Stimulated activated memory B cell treated with anti-CD40 and anti-IgM and Interleukin-4, amounts not matched to agents 10 μg/mL and 1 μg/mL and 100 μg/mL, for 72 hours (primary cell): ENCODE results near the gene CDC20.

ENCODE experiments used
- ATAC-seq: fragments of 150-1000 bp; cut with Tn5 transposase; 2 replicates; pipeline ENCODE4 v1.10.0; 2021
- H3K27ac Mint-ChIP-seq: one replicate; pipeline ENCODE4 v1.8.0; 2022; ENCODE audit warnings: mild to moderate bottlenecking, mixed read lengths
- H3K27me3 Mint-ChIP-seq: one replicate; pipeline ENCODE4 v1.8.0; 2022; ENCODE audit warnings: mixed read lengths
- H3K36me3 Mint-ChIP-seq: one replicate; pipeline ENCODE4 v1.8.0; 2022; ENCODE audit warnings: mixed read lengths
- H3K4me1 Mint-ChIP-seq: one replicate; pipeline ENCODE4 v1.8.0; 2022; ENCODE audit warnings: mixed read lengths
- H3K4me3 Mint-ChIP-seq: one replicate; pipeline ENCODE4 v1.8.0; 2022; ENCODE audit warnings: mild to moderate bottlenecking, moderate library complexity, mixed read lengths
- H3K9me3 Mint-ChIP-seq: one replicate; pipeline ENCODE4 v1.8.0; 2022; ENCODE audit warnings: mixed read lengths

CDC20 gene

GRCh38 chr1:43404353-43404752 lies 45.6 kb downstream of the CDC20 start:
- Mint-ChIP-seq H3K36me3 (peaks cover 63% of the 10 kb centered on the region), H3K4me1 (peaks cover 17% of the 10 kb centered on the region)

GRCh38 chr1:43405219-43405875 lies 46.6 kb downstream of the CDC20 start:
- peaks cover 66% of the 10 kb centered on the region for H3K36me3 Mint-ChIP-seq
- no peaks in the 10 kb centered on the region for H3K9me3 Mint-ChIP-seq
- H3K4me3 Mint-ChIP-seq, result no peak overlapping the region
- H3K4me1 Mint-ChIP-seq, result peaks cover 14% of the 10 kb centered on the region
- ATAC-seq, result no peak
- H3K27ac Mint-ChIP-seq, result no peak overlapping the region
- H3K27me3 Mint-ChIP-seq, result no peaks in the 10 kb centered on the region

More at GRCh38 chr1:43404353-43404752, 45.6 kb downstream of the CDC20 start:
- Mint-ChIP-seq H3K4me3 (no peak overlapping the region), H3K27ac (no peak overlapping the region), H3K27me3 (no peaks in the 10 kb centered on the region), H3K9me3 (no peaks in the 10 kb centered on the region)
- no peak for ATAC-seq

GRCh38 chr1:43405876-43406234 lies 47.1 kb downstream of the CDC20 start:
- H3K36me3 Mint-ChIP-seq, result peaks cover 64% of the 10 kb centered on the region
- no peak overlapping the region for H3K4me3 Mint-ChIP-seq
- no peaks in the 10 kb centered on the region for H3K27me3 Mint-ChIP-seq
- H3K4me1 Mint-ChIP-seq, result peaks cover 13% of the 10 kb centered on the region
- no peak overlapping the region for H3K27ac Mint-ChIP-seq
- no peak for ATAC-seq
- no peaks in the 10 kb centered on the region for H3K9me3 Mint-ChIP-seq

DNA sequence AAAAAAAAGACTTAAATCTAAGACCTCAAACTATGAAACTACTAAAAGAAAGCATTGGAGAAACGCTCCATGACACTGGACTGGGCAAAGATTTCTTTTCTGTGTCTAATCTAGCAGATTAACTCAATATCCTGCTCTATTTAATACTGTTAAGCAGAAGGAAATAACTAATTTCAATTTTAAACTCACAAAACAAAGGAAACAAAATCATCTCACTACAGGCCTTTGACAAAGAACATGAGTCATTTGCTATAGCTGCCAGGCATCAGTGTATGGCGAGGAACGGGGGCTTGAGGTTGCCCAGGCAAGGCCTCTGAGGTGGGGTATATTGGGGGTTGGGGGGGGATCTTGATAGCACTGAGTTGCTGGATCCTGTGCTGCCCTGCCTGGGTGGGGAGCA lies 51.8 kb downstream of the CDC20 start:
- no peaks in the 10 kb centered on the region for H3K27me3 Mint-ChIP-seq
- no peak overlapping the region for H3K4me3 Mint-ChIP-seq
- peaks cover 54% of the 10 kb centered on the region for H3K36me3 Mint-ChIP-seq
- H3K4me1 Mint-ChIP-seq, result no peaks in the 10 kb centered on the region
- H3K9me3 Mint-ChIP-seq, result no peaks in the 10 kb centered on the region
- no peak overlapping the region for H3K27ac Mint-ChIP-seq
- ATAC-seq, result no peak
